ENCODE data around the gene USP34.
"Not testable (repeated sequence)": the region's sequence is repeated elsewhere in the genome, so short reads cannot be mapped to it uniquely, and the experiment has no call there.

Gene USP34

DNA sequence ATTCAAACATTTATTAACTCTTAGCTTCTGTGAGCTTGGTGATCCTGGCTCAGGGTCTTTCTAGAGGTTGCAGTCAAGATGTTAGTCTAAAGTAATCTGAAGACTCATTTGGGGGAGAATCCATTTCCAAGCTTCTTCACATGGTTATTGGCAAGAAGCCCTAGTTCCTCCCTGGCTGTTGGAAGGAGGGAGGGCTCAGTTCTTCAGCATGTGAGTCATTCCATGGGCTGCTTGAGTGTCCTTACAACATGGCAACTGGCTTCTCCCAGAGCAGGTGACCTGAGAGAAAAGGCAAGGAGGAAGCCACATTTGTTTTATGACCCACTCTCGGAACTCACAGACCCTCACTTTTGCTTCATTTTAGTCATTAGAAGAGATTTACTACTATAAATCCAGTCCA, 319.5 kb downstream of the USP34 start:
- Mint-ChIP-seq H3K27ac (no peak overlapping the region), H3K4me1 (ENCODE audit: low read depth) (no peaks in the 10 kb centered on the region), H3K36me3 (peaks cover 16% of the 10 kb centered on the region), H3K4me3 (no peak overlapping the region), H3K27me3 (no peaks in the 10 kb centered on the region), H3K9me3 (ENCODE audit: low read depth) (no peaks in the 10 kb centered on the region)

DNA sequence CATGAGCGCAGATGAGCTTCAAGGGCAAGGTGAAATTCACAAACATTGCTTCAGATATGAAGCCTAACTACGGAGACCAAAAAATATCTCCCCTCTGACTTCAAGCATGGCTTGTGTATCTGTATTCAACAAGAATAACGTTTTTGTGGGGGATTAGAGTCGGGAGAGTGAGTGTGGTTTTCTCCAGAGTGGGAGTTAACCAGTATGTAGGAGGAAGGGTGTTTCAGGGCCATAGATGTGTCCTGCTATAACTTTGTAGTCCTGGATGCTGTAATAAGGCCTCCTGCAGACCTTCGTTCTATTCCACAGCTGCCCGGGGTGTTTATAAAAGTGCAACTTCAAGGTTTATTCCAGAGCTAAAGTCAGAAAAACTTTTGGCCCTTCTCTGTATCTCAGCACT, 321.8 kb downstream of the USP34 start:
- no peak overlapping the region for H3K4me3 Mint-ChIP-seq
- no peak overlapping the region for H3K27ac Mint-ChIP-seq
- H3K4me1 Mint-ChIP-seq (ENCODE audit: low read depth) = peaks cover 4% of the 10 kb centered on the region
- H3K36me3 Mint-ChIP-seq = peaks cover 16% of the 10 kb centered on the region
- no peaks in the 10 kb centered on the region for H3K9me3 Mint-ChIP-seq (ENCODE audit: low read depth)
- H3K27me3 Mint-ChIP-seq = no peaks in the 10 kb centered on the region

DNA sequence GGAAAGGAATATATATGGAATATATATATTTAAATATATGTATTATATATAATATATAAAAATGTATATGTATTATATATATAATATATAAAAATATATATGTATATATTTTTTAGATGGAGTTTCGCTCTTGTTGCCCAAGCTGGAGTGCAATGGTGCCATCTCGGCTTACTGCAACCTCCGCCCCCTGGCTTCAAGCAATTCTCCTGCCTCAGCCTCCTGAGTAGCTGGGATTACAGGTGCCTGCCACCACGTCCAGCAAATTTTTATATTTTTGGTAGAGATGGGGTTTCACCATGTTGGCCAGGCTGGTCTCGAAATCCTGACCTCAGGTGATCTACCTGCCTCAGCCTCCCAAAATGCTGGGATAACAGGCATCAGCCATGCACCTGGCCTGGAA, 322.8 kb downstream of the USP34 start:
- peaks cover 16% of the 10 kb centered on the region for H3K36me3 Mint-ChIP-seq
- H3K27ac Mint-ChIP-seq; H3K9me3 Mint-ChIP-seq (ENCODE audit: low read depth); H3K4me3 Mint-ChIP-seq; H3K27me3 Mint-ChIP-seq; H3K4me1 Mint-ChIP-seq (ENCODE audit: low read depth): not testable (repeated sequence)

DNA sequence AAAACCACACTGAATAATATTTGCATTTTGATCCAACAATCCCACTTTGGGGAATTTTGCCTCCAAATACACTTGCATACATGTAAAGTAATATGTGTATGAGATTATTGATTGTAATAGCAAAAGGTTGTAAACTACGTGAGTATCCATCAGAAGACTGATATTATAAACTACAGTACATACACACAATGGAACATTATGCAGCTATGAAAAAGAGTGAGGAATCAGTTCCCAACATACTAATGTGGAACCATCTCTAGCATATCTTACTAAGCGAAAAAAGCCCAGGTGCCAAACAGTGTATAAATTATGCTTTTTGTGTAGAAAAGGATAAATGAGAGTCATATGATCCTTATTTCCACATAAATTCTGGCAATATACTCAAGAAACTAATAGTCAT, 324.9 kb downstream of the USP34 start:
- Mint-ChIP-seq H3K4me1 (ENCODE audit: low read depth) (peaks cover 4% of the 10 kb centered on the region), H3K4me3 (peak overlapping the region; percentile 72), H3K36me3 (peaks cover 13% of the 10 kb centered on the region), H3K27ac (peak overlapping the region; percentile 42), H3K9me3 (ENCODE audit: low read depth) (no peaks in the 10 kb centered on the region), H3K27me3 (no peaks in the 10 kb centered on the region)

- peak overlapping the region; percentile 91 for H3K4me3 Mint-ChIP-seq
- H3K27me3 Mint-ChIP-seq = no peaks in the 10 kb centered on the region
- no peaks in the 10 kb centered on the region for H3K9me3 Mint-ChIP-seq (ENCODE audit: low read depth)
- peak overlapping the region; percentile 89 for H3K27ac Mint-ChIP-seq
- H3K36me3 Mint-ChIP-seq = peaks cover 8% of the 10 kb centered on the region
- H3K4me1 Mint-ChIP-seq (ENCODE audit: low read depth) = peaks cover 4% of the 10 kb centered on the region
Observed at GRCh38 chr2:61144697-61145268, 326.1 kb downstream of the USP34 start.

GRCh38 chr2:61141151-61141550, 329.7 kb downstream of the USP34 start:
- H3K4me3 Mint-ChIP-seq = no peak overlapping the region

DNA sequence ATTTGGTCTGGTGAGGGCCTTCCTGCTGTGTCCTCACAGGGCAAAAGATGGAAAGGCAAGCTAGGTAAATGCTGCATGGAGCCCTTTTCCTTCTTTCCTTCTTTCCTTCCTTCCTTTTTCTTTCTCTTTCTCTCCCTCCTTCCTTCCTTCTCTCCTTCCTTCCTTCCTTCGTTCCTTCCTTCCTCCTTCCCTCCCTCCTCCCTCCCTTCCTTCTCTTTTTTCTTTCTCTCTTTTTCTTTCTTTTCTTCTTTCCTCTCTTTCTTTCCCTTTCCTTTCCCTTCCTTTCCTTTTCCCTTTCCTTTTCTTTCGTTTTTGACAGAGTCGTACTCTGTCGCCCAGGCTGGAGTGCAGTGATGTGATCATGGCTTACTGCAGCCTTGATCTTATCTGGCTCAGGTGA, 332.0 kb downstream of the USP34 start:
- Mint-ChIP-seq H3K27me3 (no peaks in the 10 kb centered on the region), H3K36me3 (no peaks in the 10 kb centered on the region), H3K4me1 (ENCODE audit: low read depth) (no peaks in the 10 kb centered on the region), H3K9me3 (ENCODE audit: low read depth) (no peaks in the 10 kb centered on the region), H3K27ac (no peak overlapping the region), H3K4me3 (no peak overlapping the region)

More at GRCh38 chr2:61141151-61141550, 329.7 kb downstream of the USP34 start:
- H3K4me1 Mint-ChIP-seq (ENCODE audit: low read depth) = peaks cover 4% of the 10 kb centered on the region
- H3K27ac Mint-ChIP-seq = no peak overlapping the region
- H3K36me3 Mint-ChIP-seq = no peaks in the 10 kb centered on the region
- no peaks in the 10 kb centered on the region for H3K27me3 Mint-ChIP-seq
- H3K9me3 Mint-ChIP-seq (ENCODE audit: low read depth) = no peaks in the 10 kb centered on the region

Measured in activated naive CD8-positive, alpha-beta T cell (primary cell).